ENCODE results near the gene ISG20L2.

Gene ISG20L2

DNA sequence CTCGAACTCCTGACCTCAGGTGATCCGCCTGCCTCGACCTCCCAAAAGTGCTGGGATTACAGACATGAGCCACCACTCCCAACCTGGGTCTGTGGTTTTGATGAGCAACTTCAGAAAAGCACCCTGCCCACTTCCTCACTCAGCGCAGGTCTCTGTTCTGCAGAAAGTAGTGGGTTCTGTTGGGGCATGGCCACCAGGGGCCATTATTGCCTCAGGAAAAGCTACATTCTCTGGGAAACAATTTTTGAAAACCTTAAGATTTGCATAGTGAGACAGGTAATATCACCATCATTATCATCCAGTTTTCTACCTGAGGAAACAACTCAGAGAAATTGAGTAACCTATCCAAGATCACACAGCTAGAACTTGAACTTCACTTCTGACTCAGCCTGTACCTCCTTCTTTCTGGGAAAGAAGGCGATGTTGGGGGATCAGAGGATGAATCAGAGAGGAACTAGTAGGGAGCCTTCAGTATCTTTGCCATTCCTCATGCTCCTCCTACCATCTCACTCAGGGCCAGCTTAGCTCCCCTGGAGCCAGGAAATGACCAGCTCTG lies 44.3 kb downstream of the ISG20L2 start:
- DNase-seq: no peak

- no peak for DNase-seq
Measured at GRCh38 chr1:156682166-156682890, 46.2 kb downstream of the ISG20L2 start.

DNA sequence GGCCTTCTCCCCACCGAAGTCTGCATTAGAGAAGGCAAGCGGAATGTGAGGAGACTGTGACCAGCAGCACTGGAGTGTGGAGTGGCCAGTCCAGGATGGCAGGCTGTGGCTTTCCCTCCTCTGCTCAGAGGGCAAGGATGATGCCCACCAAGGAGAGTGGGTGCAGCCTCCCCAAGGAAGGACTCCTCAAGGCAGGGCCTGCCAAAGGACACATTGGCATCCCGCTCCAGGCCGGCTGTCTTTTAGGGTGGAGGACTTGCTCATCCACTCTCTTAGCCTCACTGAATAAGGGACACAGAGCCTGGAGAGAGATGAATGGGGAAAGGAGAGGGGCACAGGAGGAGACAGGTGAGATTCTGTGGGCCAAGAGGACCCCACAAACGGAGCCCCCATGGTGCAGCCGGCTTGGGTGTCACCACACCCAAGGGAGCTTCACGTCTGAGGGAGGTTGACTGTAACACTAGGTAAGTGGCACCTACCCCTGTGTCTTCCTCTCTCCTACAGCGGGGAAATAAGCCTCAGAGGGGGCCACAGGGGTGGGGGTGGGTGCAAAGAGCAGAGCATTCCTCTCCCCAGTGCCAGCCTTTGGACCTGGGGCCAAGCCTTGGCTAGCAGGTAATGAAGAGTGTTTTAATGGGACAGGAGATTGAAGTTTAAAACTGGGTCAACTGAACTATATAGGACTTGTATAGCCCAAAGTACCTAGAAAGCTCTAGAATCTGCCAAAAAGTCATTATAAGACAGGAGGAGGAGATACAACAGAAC lies 47.2 kb downstream of the ISG20L2 start:
- DNase-seq: no peak

DNA sequence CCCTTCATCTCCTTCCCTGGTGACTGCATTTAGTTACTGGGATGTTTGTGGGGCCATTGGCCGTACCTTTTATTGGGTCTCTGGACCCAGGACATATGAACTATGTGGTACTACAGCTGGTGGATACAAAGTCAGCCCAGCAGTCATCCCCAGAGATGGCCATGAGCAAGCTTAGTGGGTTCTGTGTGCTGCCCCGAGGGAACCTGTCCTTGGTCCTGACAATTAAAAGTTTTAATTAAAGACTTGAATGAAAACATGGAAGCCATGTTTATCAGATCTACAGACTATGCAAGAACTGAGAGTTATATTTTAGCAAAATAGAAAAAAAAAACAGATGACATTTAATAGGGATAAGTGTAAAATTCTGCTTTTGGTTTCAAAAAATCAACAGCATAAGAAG lies 48.5 kb downstream of the ISG20L2 start:
- DNase-seq: no peak

DNA sequence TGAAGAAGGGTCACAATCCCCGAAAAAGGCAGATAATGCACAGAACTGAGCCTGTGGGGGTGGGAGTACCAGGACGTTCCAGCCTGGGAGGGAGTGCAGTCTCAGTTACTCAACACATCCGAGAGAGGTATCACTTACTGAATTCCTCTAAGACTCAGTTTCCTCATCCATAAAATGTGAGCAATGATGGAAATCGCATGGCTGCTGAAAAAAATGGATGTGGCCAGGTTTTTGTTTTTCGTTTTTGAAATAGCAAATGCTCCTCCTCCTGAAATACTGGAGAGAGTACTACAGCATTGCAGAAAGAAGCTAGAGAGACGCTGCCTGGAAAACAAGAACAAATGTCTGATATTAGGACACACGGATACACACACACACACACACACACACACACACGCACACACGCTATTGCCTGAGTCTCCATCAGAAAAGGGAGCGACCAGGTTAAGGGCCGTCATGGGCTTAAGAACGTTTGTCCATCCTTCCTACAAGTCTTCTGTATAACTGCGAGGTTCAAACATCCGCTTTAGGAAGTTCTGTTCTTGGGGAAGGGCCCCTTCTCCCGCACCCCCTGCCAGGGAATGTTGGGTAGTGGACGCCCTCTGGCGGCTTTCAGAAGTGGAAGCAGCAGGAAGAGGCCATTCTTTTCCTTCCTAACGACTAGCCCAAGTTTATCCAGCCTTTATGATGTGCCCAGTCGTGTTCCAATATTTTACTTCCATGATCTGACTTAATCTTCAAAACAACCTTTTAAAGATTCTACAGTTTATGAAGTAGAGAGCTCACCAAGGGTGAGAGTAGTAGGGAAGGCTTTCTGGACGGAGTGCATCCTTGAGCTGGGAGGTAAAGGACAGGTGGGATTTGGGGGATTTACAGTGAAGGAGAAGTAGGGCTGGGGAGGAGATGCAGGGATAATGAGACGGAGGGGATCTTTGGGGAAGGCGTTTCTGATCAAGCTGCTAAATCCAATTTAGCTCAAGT lies 50.7 kb downstream of the ISG20L2 start:
- DNase-seq: no peak

- DNase-seq: no peak
Measured at GRCh38 chr1:156676820-156677615, 51.5 kb downstream of the ISG20L2 start, which contains the start of gene NES. Gene NES (minus strand): TSS chr1:156677407. CDS start chr1:156677264, 143 bp downstream.

DNA sequence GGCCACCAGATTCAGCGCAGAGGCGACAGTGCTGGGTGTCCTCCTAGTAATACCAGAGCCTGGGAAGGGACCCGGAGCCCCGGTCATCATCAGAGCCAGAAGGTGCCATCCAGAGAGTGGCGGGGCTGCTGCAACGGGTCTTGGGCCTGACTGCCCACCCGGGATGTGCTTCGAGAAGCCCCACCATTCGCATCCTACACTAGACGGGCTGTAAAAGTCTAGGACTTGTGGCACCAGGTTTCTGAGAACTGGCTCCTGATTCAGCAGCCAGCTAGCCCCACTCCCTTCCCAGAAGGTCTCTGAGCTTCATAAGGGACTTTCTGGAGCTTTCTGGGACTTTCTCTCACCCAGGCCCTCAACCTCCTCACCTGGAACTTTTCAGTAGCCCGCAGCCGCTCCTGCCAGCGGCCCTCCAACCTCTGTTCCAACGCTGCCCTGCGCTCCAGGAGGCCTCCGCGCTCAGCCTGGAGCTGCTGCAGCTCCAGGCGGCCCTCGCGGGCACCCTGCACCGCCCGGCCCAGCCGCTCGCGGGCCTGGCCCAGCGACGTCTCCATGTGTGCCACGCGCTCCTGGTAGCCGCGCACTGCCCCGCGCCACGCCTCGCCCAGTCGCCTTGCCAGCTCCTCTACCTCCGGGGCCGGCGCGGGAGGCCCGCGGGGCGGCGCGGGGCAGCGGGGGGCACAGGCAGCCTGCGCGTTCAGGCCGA lies 52.3 kb downstream of the ISG20L2 start:
- no peak for DNase-seq

DNA sequence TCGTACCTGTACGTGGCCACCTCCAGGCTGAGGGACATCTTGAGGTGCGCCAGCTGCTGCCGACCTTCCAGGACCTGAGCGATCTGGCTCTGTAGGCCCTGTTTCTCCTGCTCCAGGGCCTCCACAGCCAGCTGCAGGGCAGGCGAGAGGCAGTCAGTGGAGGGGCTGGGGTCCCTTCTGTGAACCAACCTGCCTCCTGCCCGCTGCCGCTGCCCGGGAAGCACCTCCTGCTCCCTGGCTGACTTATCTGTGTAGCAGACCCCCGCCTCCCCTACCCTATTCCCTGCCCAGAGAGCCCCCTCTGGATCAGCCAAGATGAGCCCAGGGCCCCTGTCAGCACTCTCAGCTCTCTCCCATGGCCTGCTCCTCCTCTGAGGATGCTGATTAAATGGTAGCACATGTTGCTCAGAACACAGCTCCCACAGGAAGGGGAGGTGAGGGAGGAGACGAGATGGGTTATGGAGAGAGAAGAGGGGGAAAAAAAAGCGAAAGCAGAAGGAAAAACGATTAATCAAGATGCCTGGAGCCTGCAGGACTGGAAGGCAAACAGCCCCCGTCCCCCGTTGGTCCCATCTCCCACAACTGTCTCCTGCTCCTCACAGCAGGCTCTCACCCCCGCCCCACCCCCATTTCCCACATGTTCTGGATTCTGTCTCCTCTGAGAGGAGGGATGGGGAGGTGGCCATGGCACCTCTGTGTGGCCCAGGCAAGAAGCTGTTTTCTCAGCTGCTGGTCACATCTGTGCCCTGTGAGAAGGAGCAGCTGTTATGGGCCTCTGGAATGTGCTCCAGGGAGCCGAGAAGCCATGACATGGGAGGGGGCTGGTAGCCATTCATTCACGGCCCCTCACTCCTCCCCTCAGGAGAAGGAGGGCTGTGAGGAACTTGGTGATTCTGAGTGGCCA lies 53.1 kb downstream of the ISG20L2 start:
- DNase-seq: no peak

- DNase-seq: no peak
Measured at GRCh38 chr1:156673387-156674121, 55.0 kb downstream of the ISG20L2 start.
